MM.1S (cell line): ENCODE results near the gene HDAC10.

Experiments
- DNase-seq: peaks from one replicate; pipeline ENCODE4 v3.0.0-alpha.2; 2015
- H2AFZ ChIP-seq: fragments of 300-600 bp; sonication (generic); 2 replicates; pipeline ENCODE4 v1.6.0; 2016; ENCODE audit warnings: antibody characterized with exemption, low read length
- H3F3A ChIP-seq: fragments of 300-600 bp; sonication (generic); 2 replicates; pipeline ENCODE4 v1.6.1; 2016; ENCODE audit warnings: mild to moderate bottlenecking, antibody characterized with exemption, low read length, moderate library complexity, mixed read lengths; ENCODE audit not compliant: insufficient read depth
- H3K27ac ChIP-seq: fragments of 300-600 bp; sonication (generic); 2 replicates; pipeline ENCODE4 v1.5.1; 2016; ENCODE audit warnings: mild to moderate bottlenecking, low read length
- H3K27me3 ChIP-seq: fragments of 300-600 bp; sonication (generic); replicated peaks from 2 replicates; pipeline ENCODE4 v1.6.0; 2016; ENCODE audit warnings: low read length; ENCODE audit not compliant: insufficient read depth
- H3K36me3 ChIP-seq: fragments of 300-600 bp; sonication (generic); replicated peaks from 2 replicates; pipeline ENCODE4 v1.6.1; 2016; ENCODE audit warnings: mild to moderate bottlenecking, low read length, mixed read lengths; ENCODE audit not compliant: insufficient read depth
- H3K4me1 ChIP-seq: fragments of 300-600 bp; sonication (generic); 2 replicates; pipeline ENCODE4 v1.6.1; 2016; ENCODE audit warnings: low read length, mixed read lengths
- H3K4me2 ChIP-seq: fragments of 300-600 bp; sonication (generic); 2 replicates; pipeline ENCODE4 v1.6.0; 2016; ENCODE audit warnings: low read depth, low read length
- H3K4me3 ChIP-seq: fragments of 300-600 bp; sonication (generic); 2 replicates; pipeline ENCODE4 v1.5.1; 2016; ENCODE audit warnings: low read length, mixed read lengths
- H3K79me2 ChIP-seq: fragments of 300-600 bp; sonication (generic); 2 replicates; pipeline ENCODE4 v1.6.1; 2016; ENCODE audit warnings: mixed run types, low read length, mixed read lengths
- H3K9ac ChIP-seq: fragments of 300-600 bp; sonication (generic); 2 replicates; pipeline ENCODE4 v1.6.1; 2016; ENCODE audit warnings: low read length, mixed read lengths
- H3K9me2 ChIP-seq: fragments of 300-600 bp; sonication (generic); replicated peaks from 2 replicates; pipeline ENCODE4 v1.6.1; 2016; ENCODE audit warnings: mild to moderate bottlenecking, low read length, mixed read lengths; ENCODE audit not compliant: insufficient read depth
- H3K9me3 ChIP-seq: fragments of 300-600 bp; sonication (generic); replicated peaks from 2 replicates; pipeline ENCODE4 v1.6.1; 2016; ENCODE audit warnings: mild to moderate bottlenecking, low read length, mixed read lengths; ENCODE audit not compliant: insufficient read depth
- H4K20me1 ChIP-seq: fragments of 300-600 bp; sonication (generic); 2 replicates; pipeline ENCODE4 v1.6.1; 2016; ENCODE audit warnings: mild to moderate bottlenecking, low read length, moderate library complexity, mixed read lengths; ENCODE audit not compliant: insufficient read depth
- CTCF ChIP-seq: fragments of 300-600 bp; sonication (generic); IDR thresholded peaks from 2 replicates; pipeline ENCODE4 v1.5.1; 2016; ENCODE audit warnings: antibody characterized with exemption, low read length, mixed read lengths
- EZH2 ChIP-seq: fragments of 300-600 bp; sonication (generic); optimal IDR thresholded peaks from 2 replicates; pipeline ENCODE3; 2017; ENCODE audit warnings: low read depth, mild to moderate bottlenecking, antibody characterized with exemption, low read length, mixed read lengths
- EZH2phosphoT487 ChIP-seq: fragments of 300-600 bp; sonication (generic); IDR thresholded peaks from 2 replicates; pipeline ENCODE4 v1.6.1; 2018; ENCODE audit warnings: antibody characterized with exemption, low read length

HDAC10 gene

DNA sequence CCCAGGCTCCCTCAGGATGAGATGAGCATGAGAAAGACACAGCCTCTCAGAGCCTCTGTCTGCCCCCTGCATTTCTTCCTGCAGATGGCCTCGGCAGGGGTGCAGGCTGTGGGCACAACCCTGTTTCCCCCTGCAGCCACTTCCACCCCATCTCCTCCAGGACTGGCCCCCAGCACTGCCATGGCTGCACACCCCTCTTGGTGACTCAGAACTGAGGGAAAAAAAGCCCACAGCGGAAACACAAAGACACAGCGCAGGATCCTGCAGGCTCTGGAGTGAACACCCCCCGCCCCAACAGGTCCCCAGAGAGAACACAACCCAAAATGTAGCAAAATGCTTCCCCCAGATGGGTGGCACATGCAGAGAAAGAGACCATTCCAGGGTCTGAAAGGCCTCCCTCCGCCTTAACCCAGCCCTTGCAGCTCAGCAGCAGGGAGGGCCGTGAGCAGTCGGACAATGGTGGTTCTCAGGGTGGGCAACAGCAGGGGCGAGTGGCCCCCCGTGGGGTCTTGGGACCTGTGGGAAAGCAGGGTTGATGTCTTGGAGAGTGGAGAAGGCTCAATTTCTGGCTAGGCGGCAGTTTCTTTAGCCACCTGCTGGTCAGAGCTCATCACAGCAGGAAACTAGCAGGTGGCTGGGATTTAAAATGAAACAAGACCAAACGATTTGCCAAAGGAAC, 14.2 kb downstream of the HDAC10 start:
- no peaks in the 10 kb centered on the region; the same call in 1 of the 2 replicates for H4K20me1 ChIP-seq
- no peaks in the 10 kb centered on the region for H3K9me3 ChIP-seq
- H3K4me2 ChIP-seq, result no peak overlapping the region
- H3K36me3 ChIP-seq, result no peaks in the 10 kb centered on the region
- H3K4me3 ChIP-seq, result no peak overlapping the region
- no peak overlapping the region for H3K27ac ChIP-seq
- peak; percentile 24 for DNase-seq
- H3F3A ChIP-seq, result peaks cover 7% of the 10 kb centered on the region
- H3K27me3 ChIP-seq, result no peaks in the 10 kb centered on the region
- H2AFZ ChIP-seq, result no peak overlapping the region
- H3K9me2 ChIP-seq, result no peaks in the 10 kb centered on the region
- H3K4me1 ChIP-seq, result no peaks in the 10 kb centered on the region
- peaks cover 77% of the 10 kb centered on the region for H3K79me2 ChIP-seq
- no peak overlapping the region for H3K9ac ChIP-seq
- TF ChIP-seq EZH2 (no peak), EZH2phosphoT487 (no peak), CTCF (peak; percentile 49)

- H3K27ac ChIP-seq, result no peak overlapping the region
- H3K36me3 ChIP-seq, result no peaks in the 10 kb centered on the region
Observed at GRCh38 chr22:50233223-50233622, 17.8 kb downstream of the HDAC10 start.

DNA sequence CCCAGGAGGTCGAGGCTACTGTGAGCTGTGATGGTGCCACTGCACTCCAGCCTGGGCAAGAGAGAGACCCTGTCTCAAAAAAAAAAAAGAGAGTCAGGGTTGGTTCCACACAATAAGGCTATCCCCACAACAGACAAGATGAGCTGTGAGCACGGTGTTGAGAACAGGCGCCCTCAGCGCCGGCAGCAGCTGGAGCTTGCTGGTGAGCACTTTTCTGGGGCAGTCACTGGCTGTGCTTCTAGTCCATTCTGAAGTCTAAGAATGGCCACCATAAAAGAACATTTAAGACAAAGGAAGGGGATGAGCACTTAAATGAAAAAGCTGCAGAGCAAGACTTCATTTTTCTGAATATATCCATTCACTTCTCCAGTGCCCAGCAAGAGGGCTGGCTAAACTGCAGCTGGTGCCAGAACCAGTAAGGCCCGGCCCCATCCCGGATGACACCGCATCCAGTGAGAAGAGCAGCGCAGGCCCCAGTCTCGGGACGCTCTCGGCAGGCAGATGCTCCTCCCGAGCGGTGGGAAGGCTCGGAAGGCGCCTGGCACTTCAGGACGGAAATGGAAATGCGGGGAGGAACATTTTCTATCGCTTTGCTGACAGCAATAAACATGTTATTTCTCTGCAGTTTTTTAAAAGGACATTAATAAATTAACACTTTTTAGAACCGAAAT, 18.4 kb downstream of the HDAC10 start:
- no peak for DNase-seq
- Histone ChIP-seq H3K4me2 (no peak overlapping the region), H2AFZ (no peak overlapping the region), H3K9me2 (no peaks in the 10 kb centered on the region), H3F3A (no peaks in the 10 kb centered on the region), H3K9ac (no peak overlapping the region), H4K20me1 (no peaks in the 10 kb centered on the region; the same call in 1 of the 2 replicates), H3K79me2 (peaks cover 46% of the 10 kb centered on the region), H3K27ac (no peak overlapping the region), H3K9me3 (no peaks in the 10 kb centered on the region), H3K27me3 (no peaks in the 10 kb centered on the region), H3K4me3 (no peak overlapping the region), H3K36me3 (no peaks in the 10 kb centered on the region), H3K4me1 (no peaks in the 10 kb centered on the region)
- TF ChIP-seq CTCF, result no peak
- TF ChIP-seq EZH2phosphoT487, result no peak
- TF ChIP-seq EZH2, result no peak

More at GRCh38 chr22:50233223-50233622, 17.8 kb downstream of the HDAC10 start:
- Histone ChIP-seq H3K27me3 (no peaks in the 10 kb centered on the region), H3F3A (no peaks in the 10 kb centered on the region), H3K9ac (no peak overlapping the region), H3K9me3 (no peaks in the 10 kb centered on the region), H4K20me1 (no peaks in the 10 kb centered on the region; the same call in 1 of the 2 replicates), H3K4me1 (no peaks in the 10 kb centered on the region), H3K79me2 (peaks cover 52% of the 10 kb centered on the region), H3K4me3 (no peak overlapping the region), H3K9me2 (no peaks in the 10 kb centered on the region), H2AFZ (no peak overlapping the region), H3K4me2 (no peak overlapping the region)
- no peak for DNase-seq
- TF ChIP-seq EZH2 (no peak), EZH2phosphoT487 (no peak), CTCF (no peak)
